HepG2 (cell line): ENCODE results near the gene MAMSTR. TPM values are rescaled to one million over a fixed set of nuclear protein-coding genes. Genes with fewer than 3 reads are reported as not detected.
A peak's percentile ranks its signal among the peaks of the same experiment; 100 is the strongest.

Experiments
- ATAC-seq: fragments of 200-7000 bp; cut with Tn5 transposase; 3 replicates; pipeline ENCODE4 v1.9.1; 2020; ENCODE audit warnings: mild to moderate bottlenecking, moderate library complexity
- BruUV-seq: library from RNA; stranded (reverse); fragments of 400-500 nt; replicated peaks from 2 replicates; lab custom pipeline; 2021; lab: Mats Ljungman, UMichigan
- CTCF ChIA-PET: fragments of 300-600 bp; formaldehyde crosslinking; extraction: SDS; loops from one replicate; lab custom pipeline; 2021; ENCODE audit warnings: low total read pairs, inconsistent platforms, low intra/inter-chr PET ratio; lab: Yijun Ruan, JAX
- POLR2A ChIA-PET: fragments of 350-600 bp; sonication (Branson Sonifier 250); formaldehyde crosslinking; loops from one replicate; lab custom pipeline; 2020; ENCODE audit warnings: antibody characterized with exemption, inconsistent platforms; lab: Yijun Ruan, JAX
- DNase-seq: peaks from one replicate; pipeline ENCODE4 v3.0.0-alpha.2; 2015; ENCODE audit warnings: low spot score
- FAIRE-seq: peaks from 3 replicates; lab custom pipeline; 2011; peaks lifted over from hg19 to GRCh38; lab: Jason Lieb, UNC
- H2AFZ ChIP-seq: one replicate; pipeline ENCODE4 v1.6.1; 2011; ENCODE audit warnings: low read length, inconsistent platforms
- H3K27ac ChIP-seq: fragments of 300-600 bp; 3 replicates; pipeline ENCODE4 v1.8.0; 2011; ENCODE audit warnings: mixed run types, mild to moderate bottlenecking, mixed read lengths, low read length, inconsistent platforms; ENCODE audit not compliant: insufficient read depth; ENCODE audit errors: extremely low read length
- H3K27me3 ChIP-seq, 2 experiments: fragments of 200-600 bp in 1 of 2; 2 replicates in 1 of 2; 3 replicates in 1 of 2; pipeline versions ENCODE4 v1.6.0 to v1.8.0; 2011; ENCODE audit warnings: low read length in 2 of 2, mild to moderate bottlenecking in 2 of 2, moderate library complexity in 2 of 2, inconsistent platforms in 1 of 2; ENCODE audit not compliant: insufficient read depth in 2 of 2, control insufficient read depth in 1 of 2
- H3K36me3 ChIP-seq, 2 experiments: fragments of 200-600 bp in 1 of 2; replicated peaks in 1 of 2; 2 replicates in 1 of 2; 3 replicates in 1 of 2; pipeline versions ENCODE4 v1.5.1 to v1.8.0; 2011; ENCODE audit warnings: low read length in 2 of 2, inconsistent platforms in 1 of 2; ENCODE audit not compliant: insufficient read depth in 2 of 2, control insufficient read depth in 1 of 2
- H3K4me1 ChIP-seq: 2 replicates; pipeline ENCODE4 v1.5.1; 2012; ENCODE audit warnings: low read length, inconsistent platforms; ENCODE audit not compliant: insufficient read depth
- H3K4me2 ChIP-seq: 2 replicates; pipeline ENCODE4 v1.6.0; 2011; ENCODE audit warnings: low read depth, low read length, inconsistent platforms
- H3K4me3 ChIP-seq, 3 experiments: fragments of 200-600 bp in 1 of 3; sonication (generic), shearing (Covaris generic) in 1 of 3; replicated peaks in 1 of 3; 2 replicates each; pipeline ENCODE4 v1.5.1; 2011 to 2016; ENCODE audit warnings: low read length in 3 of 3, inconsistent platforms in 2 of 3, low read depth in 2 of 3, mild to moderate bottlenecking in 2 of 3, control low read depth in 1 of 3, mixed read lengths in 1 of 3; ENCODE audit not compliant: insufficient read depth in 1 of 3
- H3K79me2 ChIP-seq: one replicate; pipeline ENCODE4 v1.6.1; 2011; ENCODE audit warnings: low read length, inconsistent platforms; ENCODE audit not compliant: insufficient read depth
- H3K9ac ChIP-seq: 2 replicates; pipeline ENCODE4 v1.6.0; 2011; ENCODE audit warnings: mild to moderate bottlenecking, low read depth, low read length, inconsistent platforms; ENCODE audit not compliant: insufficient read depth
- H3K9me3 ChIP-seq: 2 replicates; pipeline ENCODE4 v1.5.1; 2012; ENCODE audit warnings: mild to moderate bottlenecking, low read length
- H4K20me1 ChIP-seq: 2 replicates; pipeline ENCODE4 v1.6.0; 2011; ENCODE audit warnings: inconsistent platforms, mild to moderate bottlenecking, low read length, moderate library complexity; ENCODE audit not compliant: insufficient read depth
- CEBPG ChIP-seq: IDR thresholded peaks from 2 replicates; pipeline ENCODE4 v1.6.1; 2016
- CREM ChIP-seq, 2 experiments: sonication (generic) in 1 of 2; formaldehyde crosslinking in 1 of 2; IDR thresholded peaks; 2 replicates each; pipeline versions ENCODE4 v1.4.0 to v1.6.1; 2016 to 2020; ENCODE audit warnings: antibody characterized with exemption in 1 of 2, mild to moderate bottlenecking in 1 of 2, missing genetic modification reagents in 1 of 2
- FOXK1 ChIP-seq: sonication (generic); formaldehyde crosslinking; IDR thresholded peaks from 2 replicates; pipeline ENCODE4 v1.4.0; 2020; ENCODE audit warnings: low read depth, missing genetic modification reagents, borderline replicate concordance
- GATA4 ChIP-seq: sonication (generic); IDR thresholded peaks from 2 replicates; pipeline ENCODE4 v1.6.1; 2016; ENCODE audit warnings: antibody characterized with exemption, low read depth, borderline replicate concordance
- HNF4A ChIP-seq: sonication (generic); formaldehyde crosslinking; IDR thresholded peaks from 2 replicates; pipeline ENCODE4 v1.4.0; 2020; ENCODE audit warnings: missing genetic modification reagents
- HNF4G ChIP-seq, 2 experiments: sonication (generic) in 1 of 2; formaldehyde crosslinking in 1 of 2; IDR thresholded peaks; 2 replicates each; pipeline versions ENCODE4 v1.4.0 to v1.6.1; 2011 to 2020; ENCODE audit warnings: borderline replicate concordance in 2 of 2, low read depth in 2 of 2, mild to moderate bottlenecking in 2 of 2, low read length in 1 of 2, missing genetic modification reagents in 1 of 2, moderate library complexity in 1 of 2
- MATR3 ChIP-seq: sonication (generic); formaldehyde crosslinking; IDR thresholded peaks from 2 replicates; pipeline ENCODE4 v1.4.0; 2020; ENCODE audit warnings: missing genetic modification reagents
- MED1 ChIP-seq: sonication (generic); formaldehyde crosslinking; IDR thresholded peaks from 2 replicates; pipeline ENCODE4 v1.4.0; 2020; ENCODE audit warnings: missing genetic modification reagents
- RFX3 ChIP-seq: IDR thresholded peaks from 2 replicates; pipeline ENCODE4 v1.6.1; 2016; ENCODE audit warnings: missing biosample characterization, missing genetic modification reagents
- SIN3A ChIP-seq: IDR thresholded peaks from 2 replicates; pipeline ENCODE4 v1.6.1; 2011; ENCODE audit warnings: low read depth, mild to moderate bottlenecking, control low read depth, low read length, borderline replicate concordance
- SMAD9 ChIP-seq: sonication (generic); formaldehyde crosslinking; IDR thresholded peaks from 2 replicates; pipeline ENCODE4 v1.5.1; 2020; ENCODE audit warnings: mild to moderate bottlenecking, missing genetic modification reagents
- TP53 ChIP-seq: sonication (generic); formaldehyde crosslinking; conservative IDR thresholded peaks from 2 replicates; pipeline ENCODE4 v1.4.0; 2020; ENCODE audit warnings: missing genetic modification reagents
- ZFX ChIP-seq: sonication (generic); formaldehyde crosslinking; IDR thresholded peaks from 2 replicates; pipeline ENCODE4 v1.4.0; 2020; ENCODE audit warnings: mild to moderate bottlenecking, low read depth, missing genetic modification reagents, moderate library complexity
- ZMYM3 ChIP-seq: sonication (generic); formaldehyde crosslinking; IDR thresholded peaks from 2 replicates; pipeline ENCODE4 v1.5.1; 2020; ENCODE audit warnings: mild to moderate bottlenecking, missing genetic modification reagents
- ZNF549 ChIP-seq: sonication (generic); formaldehyde crosslinking; IDR thresholded peaks from 2 replicates; pipeline ENCODE4 v1.5.0; 2020; ENCODE audit warnings: missing genetic modification reagents
- ZSCAN12 ChIP-seq: sonication (generic); formaldehyde crosslinking; IDR thresholded peaks from 2 replicates; pipeline ENCODE4 v1.9.0; 2021; ENCODE audit warnings: mild to moderate bottlenecking, missing genetic modification reagents
- WGBS: methylation state at CpG from one replicate; pipeline ENCODE4 v1.1.6; 2017; ENCODE audit warnings: low lambda C conversion rate; 5-methylcytosine and 5-hydroxymethylcytosine counted together
- in situ Hi-C: cut with HindIII; loops from 2 replicates; pipeline ENCODE4 v1.10.0; 2017; ENCODE audit warnings: low pct_unique_long_range_greater_than_20kb; ENCODE audit not compliant: extremely low pct_ligation_motif_present
- intact Hi-C: fragments of 100-400 bp; cut with micrococcal nuclease; formaldehyde crosslinking; loops from one replicate; pipeline ENCODE4 v1.10.0; 2022; ENCODE audit not compliant: unreplicated experiment
- polyA plus RNA-seq, 8 experiments: library from polyadenylated mRNA; depleted of rRNA in 3 of 8; stranded (reverse) in 7 of 8; unstranded in 1 of 8; fragments of >200 nt; fragmentation: Illumina TruSeq in 4 of 8; extraction: Trizol in 4 of 8; gene quantifications; 2 replicates each; pipeline versions ENCODE4 v1.2.1 to v1.2.3, GENCODE V29; 2011 to 2016; ENCODE audit warnings: low read depth in 4 of 8, missing spikeins in 1 of 8, mixed read lengths in 1 of 8; ENCODE audit not compliant: insufficient read depth in 1 of 8
- total RNA-seq, 5 experiments: library from RNA; depleted of rRNA; stranded (reverse); fragments of >200 nt; fragmentation: Illumina TruSeq; extraction: Trizol; gene quantifications; 2 replicates each; pipeline ENCODE4 v1.2.3, GENCODE V29; 2016; ENCODE audit warnings: low read depth in 1 of 5
- TF ChIP-seq, protein P1 (sequence below): sonication (generic); formaldehyde crosslinking; IDR thresholded peaks from 2 replicates; pipeline ENCODE4 v1.4.0; 2020; ENCODE audit warnings: missing genetic modification reagents, borderline replicate concordance
- TF ChIP-seq, protein P2 (sequence below): sonication (generic); formaldehyde crosslinking; IDR thresholded peaks from 2 replicates; pipeline ENCODE4 v1.4.0; 2020; ENCODE audit warnings: mild to moderate bottlenecking, missing genetic modification reagents, borderline replicate concordance

MAMSTR gene
- total and polyA plus RNA-seq, 2 of the 13 experiments (the other 11 are each of a cell fraction or from before 2014, with no cell fraction given): 2.2 to 2.4 TPM

DNA sequence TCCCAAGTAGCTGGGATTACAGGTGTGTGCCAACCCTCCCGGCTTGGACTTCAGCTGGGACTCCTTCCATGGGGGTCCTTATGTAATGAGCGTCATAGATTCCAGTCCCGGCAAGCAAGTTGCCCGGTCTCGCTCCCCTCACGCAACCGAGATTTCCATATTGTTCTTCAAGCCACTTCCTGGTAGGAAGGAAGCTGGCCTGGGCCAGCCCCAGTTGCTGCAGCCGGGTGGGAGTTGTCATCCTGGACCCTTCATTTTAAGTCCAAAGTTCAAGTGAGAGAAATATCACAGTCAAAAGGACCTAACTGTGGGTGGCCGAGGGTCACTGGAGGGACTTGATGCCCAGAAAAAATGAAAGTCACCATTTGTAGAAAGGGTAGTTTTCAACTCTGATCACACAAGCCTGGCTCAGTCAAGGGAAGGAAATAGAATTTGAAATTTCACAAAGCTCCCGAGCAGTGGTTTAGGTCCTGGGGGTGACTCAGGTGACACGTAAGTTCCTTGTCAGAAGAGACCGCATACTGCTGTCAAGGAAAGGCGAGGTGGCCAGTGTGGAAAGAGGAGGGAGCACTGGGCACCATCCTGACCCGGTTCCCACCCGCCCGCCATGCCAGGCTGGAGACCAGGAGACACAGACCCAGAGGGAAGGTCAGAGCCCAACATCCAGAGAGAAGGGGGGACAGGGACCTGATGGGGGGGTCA lies 41.1 kb upstream of the MAMSTR start (continued):
- TF ChIP-seq HNF4G (IDR thresholded peaks at IDR 0.05; ENCODE audit: borderline replicate concordance, low read depth, low read length): no peak
- 0 out of 2 replicates have a peak, but pooled peaks have one; percentile 39 for TF ChIP-seq HNF4G (CRISPR knock-in tag; IDR thresholded peaks at IDR 0.05; ENCODE audit: borderline replicate concordance, low read depth)
- peak; percentile 61 for TF ChIP-seq HNF4A (CRISPR knock-in tag)
- 0 out of 2 replicates have a peak, but pooled peaks have one; percentile 27 for TF ChIP-seq MED1 (CRISPR knock-in tag)
- no peak for TF ChIP-seq GATA4
- TF ChIP-seq ZMYM3 (CRISPR knock-in tag): peak; percentile 19; the same call in 1 of the 2 replicates
- TF ChIP-seq MATR3: no peak
- TF ChIP-seq, protein P1, sequence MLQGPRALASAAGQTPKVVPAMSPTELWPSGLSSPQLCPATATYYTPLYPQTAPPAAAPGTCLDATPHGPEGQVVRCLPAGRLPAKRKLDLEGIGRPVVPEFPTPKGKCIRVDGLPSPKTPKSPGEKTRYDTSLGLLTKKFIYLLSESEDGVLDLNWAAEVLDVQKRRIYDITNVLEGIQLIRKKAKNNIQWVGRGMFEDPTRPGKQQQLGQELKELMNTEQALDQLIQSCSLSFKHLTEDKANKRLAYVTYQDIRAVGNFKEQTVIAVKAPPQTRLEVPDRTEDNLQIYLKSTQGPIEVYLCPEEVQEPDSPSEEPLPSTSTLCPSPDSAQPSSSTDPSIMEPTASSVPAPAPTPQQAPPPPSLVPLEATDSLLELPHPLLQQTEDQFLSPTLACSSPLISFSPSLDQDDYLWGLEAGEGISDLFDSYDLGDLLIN (CRISPR knock-in tag): no peak
- TF ChIP-seq FOXK1: no peak
- TF ChIP-seq SMAD9: no peak
- TF ChIP-seq SIN3A: no peak

- Histone ChIP-seq H4K20me1 (no peaks in the 10 kb centered on the region), H2AFZ (no peak overlapping the region), H3K4me3 (no peak overlapping the region), H3K4me2 (peak overlapping the region; percentile 41; the same call in 1 of the 2 replicates), H3K9ac (no peak overlapping the region), H3K36me3 (no peaks in the 10 kb centered on the region), H3K27ac (peak overlapping the region; percentile 50), H3K9me3 (no peaks in the 10 kb centered on the region), H3K4me1 (peaks cover 73% of the 10 kb centered on the region), H3K27me3 (no peaks in the 10 kb centered on the region), H3K79me2 (no peaks in the 10 kb centered on the region)
- no TSS peak for BruUV-seq
- in situ Hi-C loops: no loop called here
- no peak for FAIRE-seq
- POLR2A ChIA-PET: interaction anchor here (0.9 to 3.8 kb wide), 4 partner anchors 9 to 16 kb away, joined by 3 to 30 read pairs (median 4); no protein-coding TSS in a partner anchor
- CTCF ChIA-PET: no interaction called here
- 80% methylated on average over 3 of the region's 14 CpGs for WGBS
- ATAC-seq: peak; percentile 39
- peak; percentile 38 for DNase-seq
- intact Hi-C loops: no loop called here
- TF ChIP-seq ZFX (peak; percentile 76), CEBPG (CRISPR knock-in tag) (peak; percentile 10; the same call in 1 of the 2 replicates), TP53 (0 out of 2 replicates have a peak, but pooled peaks have one; percentile 20), CREM (IDR thresholded peaks at IDR 0.05) (no peak), CREM (CRISPR knock-in tag; IDR thresholded peaks at IDR 0.05) (no peak), RFX3 (no peak), ZNF549 (no peak), ZSCAN12 (CRISPR knock-in tag) (no peak)
- TF ChIP-seq, protein P2, sequence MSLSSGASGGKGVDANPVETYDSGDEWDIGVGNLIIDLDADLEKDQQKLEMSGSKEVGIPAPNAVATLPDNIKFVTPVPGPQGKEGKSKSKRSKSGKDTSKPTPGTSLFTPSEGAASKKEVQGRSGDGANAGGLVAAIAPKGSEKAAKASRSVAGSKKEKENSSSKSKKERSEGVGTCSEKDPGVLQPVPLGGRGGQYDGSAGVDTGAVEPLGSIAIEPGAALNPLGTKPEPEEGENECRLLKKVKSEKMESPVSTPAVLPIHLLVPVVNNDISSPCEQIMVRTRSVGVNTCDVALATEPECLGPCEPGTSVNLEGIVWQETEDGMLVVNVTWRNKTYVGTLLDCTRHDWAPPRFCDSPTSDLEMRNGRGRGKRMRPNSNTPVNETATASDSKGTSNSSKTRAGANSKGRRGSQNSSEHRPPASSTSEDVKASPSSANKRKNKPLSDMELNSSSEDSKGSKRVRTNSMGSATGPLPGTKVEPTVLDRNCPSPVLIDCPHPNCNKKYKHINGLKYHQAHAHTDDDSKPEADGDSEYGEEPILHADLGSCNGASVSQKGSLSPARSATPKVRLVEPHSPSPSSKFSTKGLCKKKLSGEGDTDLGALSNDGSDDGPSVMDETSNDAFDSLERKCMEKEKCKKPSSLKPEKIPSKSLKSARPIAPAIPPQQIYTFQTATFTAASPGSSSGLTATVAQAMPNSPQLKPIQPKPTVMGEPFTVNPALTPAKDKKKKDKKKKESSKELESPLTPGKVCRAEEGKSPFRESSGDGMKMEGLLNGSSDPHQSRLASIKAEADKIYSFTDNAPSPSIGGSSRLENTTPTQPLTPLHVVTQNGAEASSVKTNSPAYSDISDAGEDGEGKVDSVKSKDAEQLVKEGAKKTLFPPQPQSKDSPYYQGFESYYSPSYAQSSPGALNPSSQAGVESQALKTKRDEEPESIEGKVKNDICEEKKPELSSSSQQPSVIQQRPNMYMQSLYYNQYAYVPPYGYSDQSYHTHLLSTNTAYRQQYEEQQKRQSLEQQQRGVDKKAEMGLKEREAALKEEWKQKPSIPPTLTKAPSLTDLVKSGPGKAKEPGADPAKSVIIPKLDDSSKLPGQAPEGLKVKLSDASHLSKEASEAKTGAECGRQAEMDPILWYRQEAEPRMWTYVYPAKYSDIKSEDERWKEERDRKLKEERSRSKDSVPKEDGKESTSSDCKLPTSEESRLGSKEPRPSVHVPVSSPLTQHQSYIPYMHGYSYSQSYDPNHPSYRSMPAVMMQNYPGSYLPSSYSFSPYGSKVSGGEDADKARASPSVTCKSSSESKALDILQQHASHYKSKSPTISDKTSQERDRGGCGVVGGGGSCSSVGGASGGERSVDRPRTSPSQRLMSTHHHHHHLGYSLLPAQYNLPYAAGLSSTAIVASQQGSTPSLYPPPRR (CRISPR knock-in tag): 0 out of 2 replicates have a peak, but pooled peaks have one; percentile 38
Measured at GRCh38 chr19:48757741-48758144, 38.2 kb upstream of the MAMSTR start.
